NCI-H526 (cell line): ENCODE measurements around the gene LAMTOR2.
"Not testable (repeated sequence)": the region's sequence is repeated elsewhere in the genome, so short reads cannot be mapped to it uniquely, and the experiment has no call there.

Source experiments
- DNase-seq, 2 experiments: peaks; one replicate each; lab custom pipeline; 2025; lab: John Stamatoyannopoulos, UW

The LAMTOR2 gene

DNA sequence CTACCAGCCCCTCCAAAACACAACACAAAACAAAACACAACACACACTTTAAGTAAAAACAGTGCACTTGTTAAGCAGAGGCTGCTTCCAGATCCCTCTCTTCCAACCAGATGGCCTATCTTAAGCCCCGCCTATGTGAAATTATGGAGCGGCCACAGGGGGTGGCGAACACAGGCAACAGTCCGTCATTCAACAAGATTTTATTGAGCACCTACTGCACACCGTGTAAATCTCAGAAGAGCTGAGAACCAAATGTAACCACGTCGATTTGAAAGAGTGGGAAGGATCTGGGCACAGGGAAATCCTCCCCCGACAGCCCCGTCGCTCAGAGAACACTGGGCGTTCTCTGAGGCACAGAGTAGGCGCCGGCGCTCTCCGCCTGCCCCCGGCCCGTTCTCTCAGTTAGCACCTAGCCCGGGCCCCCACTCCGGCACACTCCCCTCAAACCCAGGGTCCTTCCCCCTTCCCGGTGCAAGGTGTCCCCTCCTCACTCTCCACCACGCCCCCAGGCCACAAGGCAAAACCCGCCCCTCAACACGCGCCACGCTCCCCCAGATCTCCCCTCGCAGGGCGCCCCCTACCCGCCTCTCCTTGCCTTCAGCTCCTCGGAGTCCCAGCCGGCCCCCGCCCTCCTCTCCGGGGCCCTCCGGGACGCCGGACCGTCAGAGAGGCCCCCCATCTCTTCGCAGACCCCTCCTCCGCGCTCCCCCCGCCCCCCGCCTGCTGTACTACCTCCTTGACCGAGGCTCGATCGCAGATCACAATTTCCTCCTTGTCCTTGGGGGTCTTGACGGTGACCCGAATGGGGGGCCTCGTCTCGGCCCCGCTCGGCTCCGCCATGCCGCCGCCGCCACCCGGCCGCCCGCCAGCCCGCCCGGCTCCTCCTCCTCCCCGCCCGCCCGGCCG is 1.5 kb upstream of the LAMTOR2 start:
- peak; percentile 79 to 90 for DNase-seq

DNA sequence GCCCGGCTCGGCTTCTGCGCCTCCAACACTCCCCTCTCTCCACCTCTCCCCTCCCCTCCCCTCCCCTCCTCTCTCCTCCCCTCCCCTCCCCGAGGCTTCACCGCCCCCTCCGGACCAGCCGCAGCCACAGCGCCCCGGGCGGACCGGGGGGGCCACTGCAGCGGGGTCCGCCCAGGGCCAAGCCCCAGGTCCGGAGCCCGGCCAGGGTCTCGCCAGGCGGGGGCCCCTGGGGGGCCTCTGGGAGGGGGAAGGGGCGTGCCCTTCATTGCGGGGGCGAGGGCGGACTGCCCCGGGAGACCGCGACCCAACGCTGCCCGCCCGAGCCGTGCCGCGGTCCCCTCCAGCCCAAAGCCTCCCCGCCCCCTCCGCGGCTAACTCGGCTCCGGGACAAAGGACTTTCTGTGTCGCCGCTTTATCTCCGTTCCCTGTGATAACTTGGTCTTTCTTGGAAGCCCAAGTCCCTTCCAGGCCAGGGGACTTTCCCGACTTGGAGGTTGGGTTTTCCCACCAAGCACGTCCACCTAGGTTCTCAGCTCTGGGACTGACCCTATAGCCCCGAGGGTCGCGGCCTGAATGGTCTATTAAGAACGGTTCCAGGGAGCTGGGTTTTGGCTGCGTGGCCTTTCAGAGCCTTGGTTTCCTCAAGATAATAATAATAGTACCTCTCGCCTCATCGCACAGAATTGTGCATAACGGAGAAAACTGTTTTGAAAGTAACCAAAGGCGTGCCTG is 648 bp upstream of the LAMTOR2 start, which contains the start of gene UBQLN4:
UBQLN4 (minus strand) TSS at position 31 of the 732 bp plus-strand sequence. CDS start 97 bp downstream, outside the sequence.
- peak; percentile 86 to 98 for DNase-seq

DNA sequence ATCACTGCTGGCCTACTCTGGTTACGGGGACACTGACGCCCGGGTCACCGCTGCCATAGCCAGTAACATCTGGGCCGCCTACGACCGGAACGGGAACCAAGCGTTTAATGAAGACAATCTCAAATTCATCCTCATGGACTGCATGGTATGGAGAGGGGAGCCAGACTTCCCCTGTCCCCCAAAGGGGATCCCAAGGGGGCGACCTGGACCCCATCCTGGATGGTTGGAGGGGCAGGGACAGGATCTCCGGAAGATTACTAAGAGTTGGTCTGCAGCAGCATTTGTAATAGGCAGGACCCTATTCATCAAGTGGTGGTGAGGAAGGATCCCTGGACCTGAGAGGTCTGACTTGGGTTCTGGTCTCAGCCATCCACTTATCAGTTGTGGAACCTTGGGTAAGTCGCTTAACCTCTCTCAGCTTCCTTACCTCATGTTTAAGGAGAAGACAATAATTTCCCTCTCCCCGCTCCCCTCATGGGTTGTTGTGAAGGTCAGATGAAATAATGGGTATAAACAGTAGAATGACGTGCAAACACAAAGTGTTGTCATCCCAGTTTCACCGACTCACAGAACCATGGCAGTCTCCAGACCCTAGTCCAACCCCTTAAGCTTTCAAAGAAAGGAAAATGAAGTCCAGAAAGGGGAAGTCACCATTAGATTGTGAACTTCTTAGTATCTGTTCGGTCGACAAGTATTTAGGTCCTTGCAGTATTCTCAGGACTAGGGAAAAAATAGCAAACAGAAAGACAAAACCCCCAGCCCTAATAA is 883 bp downstream of the LAMTOR2 start:
- no peak for DNase-seq

GRCh38 chr1:156056326-156056849 is 1.8 kb downstream of the LAMTOR2 start:
- no peak for DNase-seq

DNA sequence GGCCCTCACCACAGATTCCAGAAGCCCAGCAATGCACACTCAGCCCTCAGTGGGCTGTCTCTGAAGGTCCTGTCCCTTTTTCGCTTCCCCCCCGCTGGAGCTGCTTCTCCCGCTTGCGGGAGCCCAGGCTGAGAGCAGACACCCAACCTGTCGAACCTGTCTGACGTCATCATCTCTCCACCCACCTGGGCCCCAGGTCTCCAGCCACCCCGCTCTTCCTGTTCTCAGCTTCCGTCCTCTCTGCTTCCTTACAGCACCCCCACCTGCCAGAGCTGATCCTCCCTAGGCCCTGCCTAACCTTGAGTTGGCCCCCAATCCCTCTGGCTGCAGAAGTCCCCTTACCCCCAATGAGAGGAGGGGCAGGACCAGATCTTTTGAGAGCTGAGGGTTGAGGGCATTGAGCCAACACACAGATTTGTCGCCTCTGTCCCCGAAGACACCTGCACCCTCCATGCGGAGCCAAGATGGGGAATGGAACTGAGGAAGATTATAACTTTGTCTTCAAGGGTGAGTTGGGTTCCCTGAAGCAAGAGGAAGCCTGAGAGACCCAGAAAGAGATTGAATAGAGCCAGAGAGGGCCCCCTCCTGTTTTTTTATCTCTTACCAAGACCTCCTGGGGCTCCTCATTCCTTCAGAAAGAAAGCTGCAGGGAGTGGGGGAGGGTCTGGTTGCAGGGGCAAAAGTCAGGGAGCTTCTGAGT is 6.5 kb downstream of the LAMTOR2 start, which contains the start of gene RAB25:
RAB25 (plus strand) TSS at position 224 of the 700 bp plus-strand sequence; CDS start at position 465, 241 bp downstream.
- DNase-seq: peak; percentile 89 to 98

DNA sequence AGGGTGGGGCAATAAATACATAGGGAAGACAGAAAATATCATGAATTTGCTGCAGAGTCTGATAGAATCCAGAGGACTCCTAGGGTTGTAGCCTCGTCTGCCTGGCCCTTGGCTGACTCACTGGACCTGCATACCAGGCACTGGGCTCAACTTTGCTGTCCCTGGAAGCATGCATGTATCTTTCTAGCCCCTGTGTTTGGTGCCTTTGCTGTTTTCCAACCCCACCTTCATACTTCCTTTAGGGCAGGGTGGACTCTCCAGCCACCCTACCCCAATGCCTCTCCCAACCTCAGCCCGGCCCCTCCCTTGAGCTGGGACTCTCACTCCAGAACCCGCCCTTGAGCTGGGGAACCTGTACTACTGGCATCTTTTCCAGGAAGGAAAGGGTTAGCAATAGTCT is 7.6 kb downstream of the LAMTOR2 start:
- no peak for DNase-seq

GRCh38 chr1:156063997-156064285 is 9.4 kb downstream of the LAMTOR2 start:
- DNase-seq: no peak

DNA sequence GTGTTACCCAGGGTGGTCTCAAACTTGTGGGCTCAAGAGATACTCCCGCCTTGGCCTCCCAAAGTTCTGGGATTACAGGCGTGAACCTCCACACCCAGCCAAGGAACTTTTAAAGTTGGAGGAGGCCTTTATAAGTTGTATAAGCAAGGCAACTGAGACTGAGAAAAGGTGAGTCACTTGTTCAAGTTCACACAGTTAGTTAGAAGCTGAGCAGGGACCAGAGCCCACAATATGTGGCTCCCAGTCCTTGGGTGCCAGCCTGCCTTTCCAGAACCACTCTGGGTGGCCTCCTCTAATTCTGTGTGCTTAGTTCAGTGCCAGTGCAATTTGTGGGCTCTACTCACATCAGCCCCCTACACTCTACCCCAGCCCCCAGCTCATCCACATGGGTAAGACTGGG is 10.0 kb downstream of the LAMTOR2 start:
- no peak for DNase-seq

DNA sequence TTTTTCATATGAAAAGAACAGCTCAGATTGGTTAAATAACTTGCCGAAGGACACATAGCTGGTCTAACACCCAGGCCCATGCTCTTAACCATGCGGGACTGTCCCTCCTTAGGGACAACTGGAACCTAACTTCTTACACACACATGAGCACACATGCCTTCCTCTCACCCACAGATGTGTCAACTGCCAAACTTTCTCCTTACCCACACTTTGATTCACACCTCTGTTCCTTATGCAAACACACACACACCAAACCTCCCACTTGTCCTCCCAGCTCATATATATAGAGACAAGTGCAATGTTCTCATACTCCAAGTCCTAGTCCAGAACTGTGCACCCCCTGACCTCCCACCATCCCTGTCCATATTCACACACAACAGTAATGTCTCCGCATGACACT is 10.6 kb downstream of the LAMTOR2 start:
- DNase-seq: no peak

DNA sequence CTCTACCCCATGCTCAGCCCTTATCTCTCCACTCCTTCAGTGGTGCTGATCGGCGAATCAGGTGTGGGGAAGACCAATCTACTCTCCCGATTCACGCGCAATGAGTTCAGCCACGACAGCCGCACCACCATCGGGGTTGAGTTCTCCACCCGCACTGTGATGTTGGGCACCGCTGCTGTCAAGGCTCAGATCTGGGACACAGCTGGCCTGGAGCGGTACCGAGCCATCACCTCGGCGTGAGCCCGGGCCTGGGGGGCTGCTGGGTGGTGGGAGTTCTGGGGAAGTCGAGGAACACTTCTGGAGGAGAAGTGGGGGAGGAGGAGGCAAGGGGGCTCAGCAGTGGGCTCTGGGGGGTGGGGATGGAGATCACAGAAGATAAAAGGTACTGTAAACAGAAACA is 11.3 kb downstream of the LAMTOR2 start:
- DNase-seq: no peak

DNA sequence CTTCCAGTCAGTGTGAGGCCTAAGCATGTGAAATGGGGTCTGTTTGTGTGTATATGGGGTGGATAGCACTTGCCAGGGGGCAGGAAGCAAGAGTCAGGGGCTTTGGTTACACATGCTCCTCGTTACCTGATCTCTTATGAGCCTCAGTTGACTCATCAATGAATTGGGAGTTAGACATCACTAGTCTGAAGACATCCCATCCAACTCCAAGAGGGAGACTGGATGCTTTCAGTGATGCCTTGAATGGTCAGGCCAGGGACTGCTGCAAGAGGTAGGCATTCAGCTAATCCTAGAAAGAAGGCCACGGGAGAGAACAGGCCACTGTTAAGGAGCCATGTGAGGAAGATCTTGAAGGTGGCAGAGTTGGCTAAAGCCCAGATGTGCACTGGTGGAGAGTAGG is 12.7 kb downstream of the LAMTOR2 start:
- DNase-seq: no peak

DNA sequence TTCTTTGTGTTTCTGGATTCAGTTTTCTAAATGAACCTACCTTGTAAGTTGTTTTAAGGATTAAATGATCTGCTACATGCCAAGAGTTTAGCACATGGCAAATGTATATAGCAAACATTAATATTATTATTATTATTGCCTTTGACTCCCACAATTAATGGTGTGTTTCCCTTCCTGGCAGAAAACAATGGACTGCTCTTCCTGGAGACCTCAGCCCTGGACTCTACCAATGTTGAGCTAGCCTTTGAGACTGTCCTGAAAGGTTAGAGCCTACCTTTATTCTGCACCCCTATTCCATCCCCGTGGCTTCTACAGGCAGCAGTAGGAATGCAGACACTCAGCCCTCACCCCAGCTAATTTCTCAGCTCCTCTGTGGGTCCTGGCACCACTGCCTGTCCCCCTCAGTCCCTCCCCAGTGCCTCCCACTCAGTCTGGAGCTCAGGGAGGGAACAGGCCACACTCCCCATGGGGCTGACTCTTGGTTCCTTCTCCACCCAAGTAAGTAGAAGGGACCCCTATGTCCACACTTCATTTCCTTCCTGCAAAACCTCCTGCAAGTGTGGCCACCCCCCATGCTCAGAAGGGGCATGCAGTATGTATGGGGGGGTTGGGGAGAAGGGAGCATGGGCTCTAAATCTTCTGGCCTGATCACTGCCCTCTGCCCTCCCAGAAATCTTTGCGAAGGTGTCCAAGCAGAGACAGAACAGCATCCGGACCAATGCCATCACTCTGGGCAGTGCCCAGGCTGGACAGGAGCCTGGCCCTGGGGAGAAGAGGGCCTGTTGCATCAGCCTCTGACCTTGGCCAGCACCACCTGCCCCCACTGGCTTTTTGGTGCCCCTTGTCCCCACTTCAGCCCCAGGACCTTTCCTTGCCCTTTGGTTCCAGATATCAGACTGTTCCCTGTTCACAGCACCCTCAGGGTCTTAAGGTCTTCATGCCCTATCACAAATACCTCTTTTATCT is 15.2 kb downstream of the LAMTOR2 start:
- no peak for DNase-seq

DNA sequence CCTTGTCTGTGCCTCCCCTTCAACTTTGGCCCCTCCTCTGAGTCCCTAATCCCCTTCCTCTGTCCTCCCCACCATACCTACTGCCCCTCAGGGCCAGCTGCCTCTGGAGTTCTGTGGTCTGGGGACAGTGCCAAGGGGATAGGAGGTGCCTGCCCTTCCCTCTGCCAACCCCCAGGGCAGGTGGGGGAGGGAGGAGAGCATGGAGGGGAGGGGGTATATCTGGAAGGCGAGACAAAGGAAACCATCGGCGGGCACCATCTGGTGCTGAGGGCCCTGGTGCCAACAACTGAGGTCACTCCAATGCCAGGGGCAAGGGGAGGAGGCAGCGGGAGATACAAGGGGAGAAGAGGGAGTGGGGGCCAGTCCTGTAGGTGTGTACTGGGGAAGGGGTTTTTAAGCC is 16.0 kb downstream of the LAMTOR2 start:
- no peak for DNase-seq

DNA sequence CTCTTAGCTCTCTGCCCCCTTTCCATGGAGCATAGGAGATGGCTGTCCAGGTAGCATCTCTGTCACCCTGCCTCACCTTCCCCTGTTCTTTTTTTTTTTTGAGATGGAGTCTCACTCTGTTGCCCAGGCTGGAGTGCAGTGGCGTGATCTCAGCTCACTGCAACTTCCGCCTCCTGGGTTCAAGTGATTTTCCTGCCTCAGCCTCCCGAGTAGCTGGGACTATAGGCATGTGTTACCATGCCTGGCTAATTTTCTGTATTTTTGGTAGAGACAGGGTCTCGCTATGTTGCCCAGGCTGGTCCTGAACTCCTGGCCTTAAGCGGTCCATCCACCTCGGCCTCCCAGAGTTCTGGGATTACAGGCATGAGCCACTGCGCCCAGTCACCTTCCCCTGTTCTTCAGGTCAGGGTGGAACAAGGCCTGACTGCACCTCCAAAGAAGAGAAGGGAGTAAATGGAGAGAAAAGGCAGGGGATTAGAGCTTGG is 16.8 kb downstream of the LAMTOR2 start:
- DNase-seq: not testable (repeated sequence)

DNA sequence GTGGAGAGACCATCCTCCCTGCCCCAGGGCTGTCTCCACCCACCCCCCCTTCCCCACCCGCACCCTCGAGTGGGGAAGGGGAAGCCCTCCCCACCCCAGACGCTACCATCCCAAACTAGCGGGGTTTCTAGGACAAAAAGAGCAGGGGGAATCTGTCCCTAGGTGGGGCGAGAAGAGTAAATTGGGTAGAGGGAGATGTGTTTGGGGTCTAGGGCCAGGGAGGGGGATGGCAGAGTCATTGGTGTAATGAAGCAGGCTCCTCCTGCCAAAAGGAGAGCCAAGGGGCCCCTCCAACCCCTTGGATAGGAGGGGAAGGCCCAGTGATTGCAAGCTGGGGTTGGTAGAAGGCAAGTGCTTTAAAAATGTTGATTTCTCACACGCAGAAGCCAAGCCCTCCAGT is 17.7 kb downstream of the LAMTOR2 start:
- no peak for DNase-seq

- no peak for DNase-seq
Measured at GRCh38 chr1:156073110-156073687, 18.6 kb downstream of the LAMTOR2 start.

DNA sequence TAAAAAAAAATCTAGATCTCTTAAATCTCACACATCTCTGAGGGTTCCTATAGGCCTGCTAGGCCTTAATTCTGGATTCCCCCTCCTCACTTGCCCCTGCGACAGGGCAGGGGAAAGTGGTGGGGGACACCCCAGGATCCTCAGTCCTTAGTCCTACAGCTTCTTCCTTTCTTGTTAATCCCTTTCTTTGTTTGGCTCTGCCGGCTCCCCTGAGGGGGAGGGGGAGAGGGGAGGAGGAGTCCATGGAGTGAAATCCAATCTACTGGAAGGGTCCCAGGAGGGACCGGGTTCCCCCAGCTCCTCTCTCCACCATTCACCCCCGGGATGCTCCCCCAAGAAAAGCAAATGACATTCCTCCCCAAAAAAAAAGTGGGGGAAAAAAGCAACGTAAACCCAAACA is 19.2 kb downstream of the LAMTOR2 start:
- no peak for DNase-seq

DNA sequence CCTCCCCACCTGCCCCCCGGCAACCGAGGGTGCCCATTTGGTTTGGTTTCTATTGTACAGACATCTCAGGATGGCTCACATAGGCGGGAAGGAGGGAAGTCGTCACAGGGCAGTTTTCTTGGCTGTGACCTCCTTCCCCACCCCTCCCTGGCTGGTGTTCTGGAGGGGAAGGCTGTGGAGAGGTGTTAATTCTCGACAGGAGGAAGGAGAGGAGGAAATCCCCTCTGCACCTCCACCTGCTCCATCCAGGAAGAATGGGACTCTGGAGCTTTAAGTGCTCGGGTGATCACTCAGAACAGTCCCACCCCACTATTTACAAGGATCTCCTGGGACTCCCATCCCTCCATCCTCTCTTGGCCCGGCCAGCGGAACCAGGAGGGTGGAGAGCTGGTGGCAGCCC is 20.1 kb downstream of the LAMTOR2 start:
- no peak for DNase-seq

DNA sequence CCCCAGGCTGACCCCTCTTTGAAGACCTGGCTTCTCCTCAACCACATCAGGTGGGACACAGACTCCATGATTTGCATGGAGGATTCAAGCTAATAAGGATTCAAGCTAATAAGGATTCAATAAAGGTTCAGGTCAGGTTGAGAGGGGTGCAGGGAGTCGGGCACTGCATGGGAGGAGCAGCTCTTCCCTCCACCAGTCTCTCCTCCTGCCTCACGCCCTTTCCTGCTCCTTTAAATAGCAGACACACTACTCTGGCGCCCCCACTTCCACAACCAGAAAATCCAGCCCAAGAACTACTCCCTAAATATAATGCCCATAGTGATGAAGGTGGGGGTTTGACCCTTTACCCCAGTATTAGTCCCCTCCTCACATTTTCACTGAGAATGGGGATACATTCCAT is 20.6 kb downstream of the LAMTOR2 start:
- no peak for DNase-seq

DNA sequence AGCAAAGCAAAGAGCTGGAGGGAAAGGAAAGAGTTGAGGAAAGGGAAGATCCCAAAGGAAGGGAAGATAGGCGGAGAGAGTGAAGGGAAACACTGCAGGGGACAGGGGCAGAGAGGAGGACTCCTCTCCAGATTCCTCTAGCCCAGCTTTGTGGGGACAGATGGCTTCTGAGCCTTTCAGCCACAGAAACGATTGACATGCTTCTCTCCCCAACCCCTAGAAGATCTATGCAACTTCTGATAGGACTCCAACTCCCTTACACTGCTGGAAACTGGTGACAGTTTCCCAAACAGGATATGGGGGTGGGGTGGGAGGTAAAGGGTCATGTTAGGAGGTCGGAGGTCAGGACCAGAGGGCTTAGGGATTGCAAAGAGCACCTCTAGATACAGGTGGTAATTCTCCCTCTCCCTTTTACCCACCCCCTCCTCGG is 21.2 kb downstream of the LAMTOR2 start:
- no peak for DNase-seq
